Renal cortex interstitium (tissue), 3 donors: ENCODE measurements around the gene FCHO1. TPM values are rescaled to one million over a fixed set of nuclear protein-coding genes. Genes with fewer than 3 reads are reported as not detected.

Experiments
- polyA plus RNA-seq, 3 donors: library from polyadenylated mRNA; unstranded; fragments of 120-200 nt; gene quantifications; one replicate each; pipeline ENCODE4 v1.2.1, GENCODE V29; 2013; ENCODE audit not compliant: insufficient read length in 3 of 3

FCHO1 gene
- polyA plus RNA-seq, 3 donors = 2.2 to 3.1 (median 2.4) TPM

Other genes starting within 250 kb of the FCHO1 start
- 10 to 100 TPM; 52.5 to 82.6 (median 73.5) TPM for gene PGLS, start 239.8 kb upstream of the FCHO1 start, polyA plus RNA-seq
- 10 to 100 TPM; 44.8 to 58.0 (median 52.9) TPM for gene COLGALT1, start 195.8 kb upstream of the FCHO1 start, polyA plus RNA-seq
- gene UNC13A, start 63.1 kb upstream of the FCHO1 start, polyA plus RNA-seq = under 1 TPM; 0.18 to 0.26 (median 0.19) TPM
- gene MAP1S, start 32.0 kb upstream of the FCHO1 start, polyA plus RNA-seq = 10 to 100 TPM; 33.9 to 40.7 (median 39.4) TPM
- gene B3GNT3, start 43.7 kb downstream of the FCHO1 start, polyA plus RNA-seq = 1 to 10 TPM; 7.3 to 8.8 (median 7.4) TPM
- gene INSL3, start 70.0 kb downstream of the FCHO1 start, polyA plus RNA-seq = under 1 TPM; 0.25 to 0.75 (median 0.61) TPM
- gene JAK3, start 96.5 kb downstream of the FCHO1 start, polyA plus RNA-seq = 1 to 10 TPM; 3.2 to 4.5 (median 3.3) TPM
- gene RPL18A, start 108.4 kb downstream of the FCHO1 start, polyA plus RNA-seq = 1,000 to 10,000 TPM in 2 of 3 donors, 100 to 1,000 TPM in 1; 861 to 1,272 (median 1,083) TPM
- under 1 TPM; 0.05 to 0.07 (median 0.06) TPM for gene SLC5A5, start 120.5 kb downstream of the FCHO1 start, polyA plus RNA-seq
- gene CCDC124, start 181.5 kb downstream of the FCHO1 start, polyA plus RNA-seq = 10 to 100 TPM; 46.5 to 87.2 (median 70.7) TPM
- 1 to 10 TPM; 4.8 to 8.4 (median 5.7) TPM for gene KCNN1, start 215.6 kb downstream of the FCHO1 start, polyA plus RNA-seq